ENCODE data around the gene SRRM3.

The SRRM3 gene

GRCh38 chr7:76329479-76329878, 127.8 kb downstream of the SRRM3 start:
- no peak overlapping the region for H3K4me2 ChIP-seq (ENCODE audit: low read length)
- no peak overlapping the region for H3K27ac ChIP-seq (ENCODE audit: low read depth, low read length)
- no peaks in the 10 kb centered on the region for H3K9me2 ChIP-seq (replicated peaks; ENCODE audit: control insufficient read depth, low read length)
- peaks cover 29% of the 10 kb centered on the region for H4K20me1 ChIP-seq (ENCODE audit: control insufficient read depth, insufficient read depth, low read depth, low read length)
- peaks cover 8% of the 10 kb centered on the region; the same call in 1 of the 2 replicates for H3F3A ChIP-seq (ENCODE audit: control insufficient read depth, insufficient read depth)
- peaks cover 87% of the 10 kb centered on the region for H3K36me3 ChIP-seq (ENCODE audit: control insufficient read depth, low read length)
- H3K79me2 ChIP-seq (ENCODE audit: control insufficient read depth, low read length) = peaks cover 82% of the 10 kb centered on the region
- H3K4me1 ChIP-seq (ENCODE audit: control insufficient read depth, low read length) = 0 out of 2 replicates have a peak, but pooled peaks cover 3% of the 10 kb centered on the region
- no peaks in the 10 kb centered on the region for H3K27me3 ChIP-seq (ENCODE audit: control insufficient read depth, low read length)
- H3K4me3 ChIP-seq (ENCODE audit: low read length) = no peak overlapping the region
- no peaks in the 10 kb centered on the region for H3K9me3 ChIP-seq (ENCODE audit: control insufficient read depth, insufficient read depth, low read length)
- TF ChIP-seq CTCF (IDR thresholded peaks at IDR 0.05; ENCODE audit: low read depth, low read length, poor library complexity, severe bottlenecking) = no peak
- no peak for TF ChIP-seq EZH2phosphoT487 (IDR thresholded peaks at IDR 0.05; ENCODE audit: borderline replicate concordance, low read length)

GRCh38 chr7:76330261-76330660, 128.6 kb downstream of the SRRM3 start:
- Histone ChIP-seq H3K79me2 (ENCODE audit: control insufficient read depth, low read length) (peaks cover 89% of the 10 kb centered on the region), H3K4me1 (ENCODE audit: control insufficient read depth, low read length) (0 out of 2 replicates have a peak, but pooled peaks cover 3% of the 10 kb centered on the region), H3K4me2 (ENCODE audit: low read length) (no peak overlapping the region), H4K20me1 (ENCODE audit: control insufficient read depth, insufficient read depth, low read depth, low read length) (peaks cover 29% of the 10 kb centered on the region), H3K27me3 (ENCODE audit: control insufficient read depth, low read length) (no peaks in the 10 kb centered on the region), H3K27ac (ENCODE audit: low read depth, low read length) (no peak overlapping the region), H3K36me3 (ENCODE audit: control insufficient read depth, low read length) (peaks cover 86% of the 10 kb centered on the region), H3K4me3 (ENCODE audit: low read length) (no peak overlapping the region), H3K9me2 (replicated peaks; ENCODE audit: control insufficient read depth, low read length) (no peaks in the 10 kb centered on the region), H3K9me3 (ENCODE audit: control insufficient read depth, insufficient read depth, low read length) (no peaks in the 10 kb centered on the region), H3F3A (ENCODE audit: control insufficient read depth, insufficient read depth) (peaks cover 8% of the 10 kb centered on the region; the same call in 1 of the 2 replicates)
- TF ChIP-seq CTCF (IDR thresholded peaks at IDR 0.05; ENCODE audit: low read depth, low read length, poor library complexity, severe bottlenecking) (no peak), EZH2phosphoT487 (IDR thresholded peaks at IDR 0.05; ENCODE audit: borderline replicate concordance, low read length) (no peak)

GRCh38 chr7:76330673-76331072, 129.0 kb downstream of the SRRM3 start:
- Histone ChIP-seq H3K4me1 (ENCODE audit: control insufficient read depth, low read length) (0 out of 2 replicates have a peak, but pooled peaks cover 3% of the 10 kb centered on the region), H3K27me3 (ENCODE audit: control insufficient read depth, low read length) (no peaks in the 10 kb centered on the region), H3K4me2 (ENCODE audit: low read length) (no peak overlapping the region), H3F3A (ENCODE audit: control insufficient read depth, insufficient read depth) (peaks cover 8% of the 10 kb centered on the region; the same call in 1 of the 2 replicates), H3K9me3 (ENCODE audit: control insufficient read depth, insufficient read depth, low read length) (no peaks in the 10 kb centered on the region), H3K9me2 (replicated peaks; ENCODE audit: control insufficient read depth, low read length) (no peaks in the 10 kb centered on the region), H3K4me3 (ENCODE audit: low read length) (no peak overlapping the region), H4K20me1 (ENCODE audit: control insufficient read depth, insufficient read depth, low read depth, low read length) (peaks cover 34% of the 10 kb centered on the region), H3K36me3 (ENCODE audit: control insufficient read depth, low read length) (peaks cover 87% of the 10 kb centered on the region), H3K79me2 (ENCODE audit: control insufficient read depth, low read length) (peaks cover 93% of the 10 kb centered on the region), H3K27ac (ENCODE audit: low read depth, low read length) (no peak overlapping the region)
- TF ChIP-seq CTCF (IDR thresholded peaks at IDR 0.05; ENCODE audit: low read depth, low read length, poor library complexity, severe bottlenecking) (peak; percentile 32), EZH2phosphoT487 (IDR thresholded peaks at IDR 0.05; ENCODE audit: borderline replicate concordance, low read length) (no peak)
